ENCODE measurements around the gene OR10R2. TPM values are rescaled to one million over a fixed set of nuclear protein-coding genes. Genes with fewer than 3 reads are reported as not detected.
"Not testable (repeated sequence)": the region's sequence is repeated elsewhere in the genome, so short reads cannot be mapped to it uniquely, and the experiment has no call there.

Gene OR10R2, protein sequence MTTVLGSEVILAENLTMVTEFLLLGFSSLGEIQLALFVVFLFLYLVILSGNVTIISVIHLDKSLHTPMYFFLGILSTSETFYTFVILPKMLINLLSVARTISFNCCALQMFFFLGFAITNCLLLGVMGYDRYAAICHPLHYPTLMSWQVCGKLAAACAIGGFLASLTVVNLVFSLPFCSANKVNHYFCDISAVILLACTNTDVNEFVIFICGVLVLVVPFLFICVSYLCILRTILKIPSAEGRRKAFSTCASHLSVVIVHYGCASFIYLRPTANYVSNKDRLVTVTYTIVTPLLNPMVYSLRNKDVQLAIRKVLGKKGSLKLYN
- not detected for total RNA-seq
- not detected for polyA plus RNA-seq
- total RNA-seq: 0 reads per million in 6 experiments

DNA sequence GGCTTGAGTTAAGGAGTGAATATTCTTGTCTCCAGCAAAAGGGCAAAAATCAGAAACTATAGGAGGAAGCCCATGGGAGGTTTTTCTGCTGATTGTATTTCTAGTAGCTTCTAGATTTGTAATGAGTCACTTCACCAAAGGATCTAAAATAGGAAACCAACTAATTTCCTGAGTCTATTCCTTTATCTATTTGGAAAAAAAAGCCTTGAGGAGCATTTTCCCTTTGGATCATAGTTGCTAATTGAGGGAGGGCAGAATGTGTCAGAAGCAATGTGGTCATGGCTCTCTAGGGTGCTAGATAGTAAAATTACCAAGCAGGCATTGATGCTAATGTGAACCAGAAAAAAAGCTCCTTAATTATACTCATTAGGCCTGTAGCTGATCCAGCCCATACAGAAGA is at the start of gene OR10R2:
Gene OR10R2, plus strand, starts transcription at position 301 of the 400 bp plus-strand sequence. CDS start 106 bp downstream, outside the sequence.
- H3K27me3 Mint-ChIP-seq: peaks cover 7 to 21% (median 13%) of the 10 kb centered on the region in 5 donors
- no peaks in the 10 kb centered on the region for H3K4me1 Mint-ChIP-seq
- POLR2A ChIA-PET: no interaction called here
- H3K36me3 Mint-ChIP-seq: no peaks in the 10 kb centered on the region
- no peak for DNase-seq
- H3K4me3 Mint-ChIP-seq: no peak within 1 kb of the TSS
- no peak for ATAC-seq
- peaks cover 0 to 1% (median 0%) of the 10 kb centered on the region in 9 donors for H3K9me3 Mint-ChIP-seq
- no peak within 1 kb of the TSS for H3K27ac Mint-ChIP-seq

GRCh38 chr1:158425027-158425426 is 47.0 kb upstream of the OR10R2 start:
- no peak overlapping the region for H3K27ac Mint-ChIP-seq
- POLR2A ChIA-PET: no interaction called here
- H3K4me1 Mint-ChIP-seq: no peaks in the 10 kb centered on the region
- H3K27me3 Mint-ChIP-seq: peaks cover 0 to 21% (median 11%) of the 10 kb centered on the region in 5 donors
- no peak overlapping the region for H3K4me3 Mint-ChIP-seq
- peaks cover 0 to 12% (median 0%) of the 10 kb centered on the region in 3 donors for H3K36me3 Mint-ChIP-seq
- H3K9me3 Mint-ChIP-seq: peaks cover 0 to 22% (median 14%) of the 10 kb centered on the region in 9 donors
- no peak for ATAC-seq
- no peak for DNase-seq

GRCh38 chr1:158426137-158426536 is 45.9 kb upstream of the OR10R2 start, which contains the start of gene OR10K2:
TSS of gene OR10K2 (minus strand) at chr1:158426237. CDS start at chr1:158420866, 5,371 bp downstream.
- Mint-ChIP-seq H3K27me3 (peaks cover 2 to 22% (median 14%) of the 10 kb centered on the region in 5 donors), H3K27ac (no peak within 1 kb of the TSS), H3K4me1 (no peaks in the 10 kb centered on the region), H3K9me3 (peaks cover 0 to 27% (median 18%) of the 10 kb centered on the region in 9 donors), H3K36me3 (peaks cover 0 to 13% (median 0%) of the 10 kb centered on the region in 3 donors), H3K4me3 (no peak within 1 kb of the TSS)
- POLR2A ChIA-PET: no interaction called here
- DNase-seq (no peak), ATAC-seq (no peak)

GRCh38 chr1:158430163-158430562 is 41.9 kb upstream of the OR10R2 start:
- ATAC-seq, DNase-seq, POLR2A ChIA-PET, H3K27ac Mint-ChIP-seq, H3K4me1 Mint-ChIP-seq, H3K4me3 Mint-ChIP-seq: not testable (repeated sequence)
- Mint-ChIP-seq H3K27me3 (peaks cover 17 to 45% (median 27%) of the 10 kb centered on the region in 5 donors), H3K36me3 (peaks cover 0 to 28% (median 2%) of the 10 kb centered on the region in 3 donors), H3K9me3 (peaks cover 0 to 49% (median 23%) of the 10 kb centered on the region in 9 donors)

DNA sequence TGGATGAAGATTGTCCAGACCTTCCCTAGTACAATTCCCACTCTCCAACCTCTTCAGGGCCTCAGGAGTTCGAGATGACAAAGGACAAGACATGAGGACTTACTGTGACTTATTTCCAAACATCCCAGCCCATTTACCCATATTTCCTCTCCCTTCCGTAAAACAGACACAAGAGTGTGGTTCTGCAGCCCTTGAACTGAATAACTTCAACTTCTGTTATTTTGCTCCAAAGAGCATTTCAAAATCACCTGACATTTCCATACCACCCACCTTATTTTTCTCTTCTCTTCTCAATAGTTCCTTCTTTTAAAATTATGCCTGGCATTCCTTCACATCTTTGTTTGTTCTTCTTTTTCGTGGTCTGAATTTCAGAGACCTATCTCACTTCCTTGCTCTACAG is 37.3 kb upstream of the OR10R2 start:
- H3K27ac Mint-ChIP-seq: peak overlapping the region in 1 of 10 donors; percentile 26
- H3K4me3 Mint-ChIP-seq: no peak overlapping the region
- ATAC-seq: no peak
- no peak for DNase-seq
- peaks cover 0 to 27% (median 12%) of the 10 kb centered on the region in 9 donors for H3K9me3 Mint-ChIP-seq
- H3K36me3 Mint-ChIP-seq: peaks cover 0 to 19% (median 2%) of the 10 kb centered on the region in 3 donors
- H3K4me1 Mint-ChIP-seq: no peaks in the 10 kb centered on the region
- POLR2A ChIA-PET: no interaction called here
- peaks cover 10 to 36% (median 24%) of the 10 kb centered on the region in 5 donors for H3K27me3 Mint-ChIP-seq

- Mint-ChIP-seq H3K4me1 (no peaks in the 10 kb centered on the region), H3K9me3 (no peaks in the 10 kb centered on the region), H3K27me3 (peaks cover 0 to 25% (median 15%) of the 10 kb centered on the region in 5 donors), H3K36me3 (no peaks in the 10 kb centered on the region), H3K4me3 (no peak overlapping the region), H3K27ac (no peak overlapping the region)
- no peak for ATAC-seq
- no peak for DNase-seq
- POLR2A ChIA-PET: no interaction called here
Measured at GRCh38 chr1:158445376-158445775, 26.6 kb upstream of the OR10R2 start.

DNA sequence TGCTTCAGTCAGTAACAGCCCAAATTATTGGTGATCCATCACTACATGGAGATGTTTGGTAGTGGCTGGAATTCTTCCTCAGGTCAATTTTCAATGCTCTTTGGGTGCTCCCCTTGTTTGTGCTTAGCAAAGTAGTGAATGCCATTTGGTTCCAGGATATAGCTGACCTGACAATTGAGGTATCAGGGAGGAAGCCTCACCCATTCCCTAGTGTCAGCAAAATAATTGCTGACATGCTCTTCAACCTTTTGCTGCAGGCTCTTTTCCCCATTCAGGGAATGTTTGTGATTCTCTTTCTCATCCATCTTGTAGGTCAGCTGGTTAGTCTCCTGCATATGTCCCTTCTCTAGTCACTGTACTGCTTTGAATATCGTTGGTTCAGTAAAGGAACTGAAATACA is 17.5 kb upstream of the OR10R2 start:
- DNase-seq (no peak), ATAC-seq (no peak)
- Mint-ChIP-seq H3K4me1 (no peaks in the 10 kb centered on the region), H3K9me3 (peaks cover 0 to 14% (median 8%) of the 10 kb centered on the region in 9 donors), H3K36me3 (peaks cover 0 to 8% (median 2%) of the 10 kb centered on the region in 3 donors), H3K4me3 (no peak overlapping the region), H3K27me3 (peaks cover 4 to 32% (median 19%) of the 10 kb centered on the region in 5 donors), H3K27ac (no peak overlapping the region)
- POLR2A ChIA-PET: no interaction called here

DNA sequence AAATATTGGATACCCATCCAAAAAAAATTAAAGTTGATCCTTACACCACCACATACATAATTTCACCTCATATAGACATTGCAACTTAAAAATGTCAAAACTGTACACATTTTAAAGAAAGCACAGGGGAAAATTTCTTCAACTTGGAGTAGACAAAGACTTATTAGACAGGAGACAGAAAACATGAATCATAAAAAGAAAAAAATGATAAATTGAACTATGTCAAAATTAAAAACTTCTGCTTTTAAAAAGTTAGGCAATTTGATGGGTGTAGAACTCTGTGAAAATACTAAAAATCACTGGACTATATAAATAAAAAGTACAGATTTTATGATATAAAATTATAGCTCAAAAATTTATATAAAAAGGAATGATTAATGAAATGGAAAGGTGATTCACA is 14.8 kb upstream of the OR10R2 start:
- Mint-ChIP-seq H3K27me3 (peaks cover 4 to 26% (median 13%) of the 10 kb centered on the region in 5 donors), H3K9me3 (peaks cover 0 to 4% (median 0%) of the 10 kb centered on the region in 9 donors), H3K4me1 (no peaks in the 10 kb centered on the region), H3K4me3 (no peak overlapping the region), H3K36me3 (no peaks in the 10 kb centered on the region), H3K27ac (no peak overlapping the region)
- DNase-seq (no peak), ATAC-seq (no peak)
- POLR2A ChIA-PET: no interaction called here

DNA sequence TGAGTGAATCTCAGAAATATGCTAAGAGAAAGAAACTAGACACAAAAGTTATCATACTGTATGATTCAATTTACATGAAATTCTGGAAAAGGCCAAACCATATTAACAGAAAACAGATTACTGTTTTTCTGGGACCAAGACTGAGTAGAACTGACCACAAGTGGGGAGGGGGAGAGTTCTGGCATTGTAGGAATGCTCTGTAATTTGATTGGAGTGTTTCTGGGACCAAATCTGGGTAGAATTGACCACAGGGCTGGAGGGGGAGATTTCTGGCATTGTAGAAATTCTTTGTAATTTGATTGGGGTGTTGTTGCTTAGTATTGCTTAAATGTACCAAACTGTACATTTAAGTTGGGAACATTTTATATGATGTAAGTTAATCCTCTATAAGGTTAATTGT is 13.8 kb upstream of the OR10R2 start:
- peaks cover 6 to 27% (median 15%) of the 10 kb centered on the region in 5 donors for H3K27me3 Mint-ChIP-seq
- no peaks in the 10 kb centered on the region for H3K36me3 Mint-ChIP-seq
- POLR2A ChIA-PET: no interaction called here
- no peak overlapping the region for H3K4me3 Mint-ChIP-seq
- DNase-seq: no peak
- no peak overlapping the region for H3K27ac Mint-ChIP-seq
- no peaks in the 10 kb centered on the region for H3K4me1 Mint-ChIP-seq
- H3K9me3 Mint-ChIP-seq: peaks cover 0 to 3% (median 0%) of the 10 kb centered on the region in 9 donors
- ATAC-seq: no peak

DNA sequence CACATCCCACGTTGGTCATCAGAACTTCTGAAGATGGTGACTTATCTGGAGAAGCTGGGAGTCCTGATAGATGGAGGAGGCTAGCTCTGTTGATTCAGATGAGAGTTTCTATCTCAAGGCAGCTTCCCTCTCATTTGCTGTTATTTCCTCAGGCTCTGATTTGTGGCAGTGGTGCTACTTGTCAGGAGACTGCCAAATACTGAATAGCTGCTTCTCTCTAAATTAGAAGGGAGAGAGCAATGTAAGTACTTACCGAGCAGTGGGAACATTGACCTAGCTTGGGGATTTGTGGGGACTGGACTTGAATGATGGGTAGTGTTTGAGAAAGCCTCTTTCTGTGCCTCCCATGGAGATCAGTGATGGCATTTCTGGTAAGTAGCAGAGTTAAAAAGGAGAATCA is 10.5 kb upstream of the OR10R2 start, which contains the start of gene OR10K1:
Gene OR10K1, plus strand, starts transcription at position 301 of the 400 bp plus-strand sequence. CDS start 3,728 bp downstream, outside the sequence.
- H3K4me1 Mint-ChIP-seq: no peaks in the 10 kb centered on the region
- H3K4me3 Mint-ChIP-seq: no peak within 1 kb of the TSS
- H3K36me3 Mint-ChIP-seq: no peaks in the 10 kb centered on the region
- peaks cover 0 to 3% (median 0%) of the 10 kb centered on the region in 9 donors for H3K9me3 Mint-ChIP-seq
- POLR2A ChIA-PET: no interaction called here
- DNase-seq: no peak
- H3K27ac Mint-ChIP-seq: no peak within 1 kb of the TSS
- H3K27me3 Mint-ChIP-seq: peaks cover 0 to 19% (median 10%) of the 10 kb centered on the region in 5 donors
- ATAC-seq: no peak

DNA sequence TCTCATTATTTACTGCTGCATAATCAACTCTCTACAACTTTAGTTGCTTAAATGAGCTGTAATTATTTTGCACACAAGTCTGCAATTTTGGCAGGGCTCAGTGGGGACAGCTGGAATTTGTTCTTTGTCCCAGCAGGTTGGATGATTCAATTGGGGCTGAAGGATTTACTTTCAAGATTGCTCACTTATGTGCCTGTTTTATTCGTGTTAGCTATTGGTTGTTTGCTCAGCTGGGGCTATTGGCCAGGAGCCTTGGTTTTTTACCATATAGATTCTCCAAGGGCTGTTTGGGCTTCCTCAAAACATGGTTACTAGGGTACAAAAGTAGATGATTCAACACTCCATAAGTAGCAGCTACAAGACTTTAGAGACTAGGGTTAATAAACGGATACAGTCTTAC is 13.4 kb downstream of the OR10R2 start:
- Mint-ChIP-seq H3K27me3 (peaks cover 0 to 20% (median 4%) of the 10 kb centered on the region in 5 donors), H3K4me3 (no peak overlapping the region), H3K9me3 (no peaks in the 10 kb centered on the region), H3K36me3 (no peaks in the 10 kb centered on the region), H3K27ac (no peak overlapping the region), H3K4me1 (no peaks in the 10 kb centered on the region)
- no peak for ATAC-seq
- no peak for DNase-seq
- POLR2A ChIA-PET: no interaction called here

GRCh38 chr1:158491316-158491715 is 19.3 kb downstream of the OR10R2 start:
- Mint-ChIP-seq H3K27ac (no peak overlapping the region), H3K36me3 (no peaks in the 10 kb centered on the region), H3K27me3 (peaks cover 0 to 22% (median 2%) of the 10 kb centered on the region in 5 donors), H3K4me3 (no peak overlapping the region), H3K4me1 (no peaks in the 10 kb centered on the region), H3K9me3 (no peaks in the 10 kb centered on the region)
- POLR2A ChIA-PET: no interaction called here
- DNase-seq: no peak
- ATAC-seq: no peak

DNA sequence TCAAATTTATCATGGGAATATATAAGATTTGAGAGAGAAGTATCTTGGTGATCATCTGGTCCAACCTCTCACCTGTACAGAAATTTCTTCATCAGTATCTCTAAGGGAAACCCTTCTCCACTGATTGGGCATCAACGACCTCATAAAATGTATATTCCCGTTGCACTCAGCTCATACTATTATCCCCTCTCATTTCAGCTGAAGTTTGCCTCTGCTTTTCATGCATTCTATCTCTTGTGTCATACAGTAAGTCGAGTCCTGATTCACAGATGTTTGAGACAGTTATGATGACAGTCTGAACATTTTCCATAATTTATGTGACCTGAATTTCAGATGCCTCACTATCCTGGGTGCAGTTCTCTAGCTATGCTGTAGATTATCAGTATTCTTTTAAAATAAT is 21.0 kb downstream of the OR10R2 start:
- POLR2A ChIA-PET: no interaction called here
- H3K27me3 Mint-ChIP-seq: peaks cover 0 to 13% (median 2%) of the 10 kb centered on the region in 5 donors
- no peak overlapping the region for H3K4me3 Mint-ChIP-seq
- no peak overlapping the region for H3K27ac Mint-ChIP-seq
- no peaks in the 10 kb centered on the region for H3K36me3 Mint-ChIP-seq
- no peak for DNase-seq
- no peak for ATAC-seq
- no peaks in the 10 kb centered on the region for H3K9me3 Mint-ChIP-seq
- H3K4me1 Mint-ChIP-seq: no peaks in the 10 kb centered on the region
